ENCODE data around the gene PGA4. TPM values are rescaled to one million over a fixed set of nuclear protein-coding genes. Genes with fewer than 3 reads are reported as not detected.
A peak's percentile ranks its signal among the peaks of the same experiment; 100 is the strongest.
"Not testable (repeated sequence)": the region's sequence is repeated elsewhere in the genome, so short reads cannot be mapped to it uniquely, and the experiment has no call there.

The PGA4 gene
- not detected in 2 replicates for total RNA-seq (2014; rRNA removed; shearing (Covaris generic))

DNA sequence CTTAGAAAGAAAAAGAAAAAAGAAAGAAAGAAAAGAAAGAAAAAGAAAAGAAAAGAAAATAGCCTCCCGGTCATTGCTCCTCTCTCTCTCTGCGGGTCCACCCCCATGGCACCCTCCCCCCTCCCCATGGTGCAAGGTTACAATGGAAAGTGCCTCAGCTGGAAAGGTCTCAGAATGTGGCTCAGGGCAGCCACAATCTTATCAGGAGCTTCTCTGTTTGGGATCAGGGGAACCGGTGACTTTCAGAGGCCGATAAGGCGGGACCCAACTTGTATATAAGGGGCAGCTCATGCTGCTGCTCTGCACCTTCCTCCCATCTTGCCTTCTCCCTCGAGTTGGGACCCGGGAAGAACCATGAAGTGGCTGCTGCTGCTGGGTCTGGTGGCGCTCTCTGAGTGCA lies at the start of gene PGA4:
Gene PGA4, plus strand, starts transcription at position 301 of the 400 bp plus-strand sequence. Its CDS starts 54 bp downstream, at position 355.
- not testable (repeated sequence) for DNase-seq (ENCODE audit: low read depth)

DNA sequence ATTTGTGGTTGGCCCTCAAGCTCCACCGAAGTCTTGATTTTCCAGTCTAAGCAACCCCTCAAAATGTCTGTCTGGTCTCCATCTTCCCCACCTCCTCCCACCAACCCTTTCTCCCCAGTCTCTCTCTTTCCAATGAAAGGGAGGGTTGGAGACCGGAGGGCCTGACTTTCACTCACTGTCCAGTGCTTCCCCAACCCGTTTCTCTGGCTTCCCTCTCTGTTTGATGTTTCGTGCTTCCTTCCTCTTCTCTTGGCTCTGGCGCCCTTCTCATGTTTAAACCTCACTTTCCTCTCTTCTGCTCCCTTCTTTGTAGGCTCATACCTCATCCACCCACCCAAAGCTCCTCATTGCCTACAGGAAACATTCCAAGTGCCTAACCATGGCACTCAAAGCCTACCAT lies 49.8 kb upstream of the PGA4 start:
- no peak for DNase-seq (ENCODE audit: low read depth)

DNA sequence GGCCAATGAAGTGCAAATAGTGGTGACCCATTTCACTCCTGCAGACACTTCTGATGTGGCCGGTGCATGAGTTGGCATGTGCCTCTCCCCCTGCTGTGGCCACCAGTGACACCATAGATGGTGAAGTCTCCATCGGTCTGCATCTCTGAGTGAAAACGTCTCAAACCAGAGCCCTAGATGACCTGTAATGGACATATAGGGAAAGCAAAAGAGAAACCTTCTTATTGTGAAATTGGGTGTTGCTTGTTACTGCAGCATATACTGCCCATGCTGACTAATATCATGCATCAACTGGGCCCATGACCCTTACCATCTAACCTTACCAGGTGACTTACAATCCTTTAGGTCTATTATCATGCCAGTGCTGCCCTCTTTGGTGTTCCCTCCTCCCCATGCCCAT lies 49.3 kb upstream of the PGA4 start:
- no peak for DNase-seq (ENCODE audit: low read depth)

DNA sequence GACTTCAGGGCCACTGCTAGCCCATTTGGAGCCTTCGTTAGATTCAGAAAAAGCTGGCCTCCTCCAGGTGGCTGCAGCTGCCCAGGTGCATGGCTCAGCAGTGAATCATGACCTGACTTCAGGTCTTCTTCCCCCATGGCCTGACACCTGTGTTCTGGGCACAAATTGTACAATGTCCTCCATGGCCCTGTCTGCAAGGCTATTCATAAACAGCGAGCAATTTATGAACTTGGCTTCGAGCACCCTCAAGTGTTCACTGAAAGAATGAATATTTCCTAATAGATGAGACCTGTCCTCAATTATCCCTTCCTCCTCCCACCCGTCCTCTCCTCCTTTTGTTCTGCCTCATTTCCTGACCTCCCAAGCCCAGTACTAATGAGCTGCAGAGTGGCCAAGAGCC lies 48.7 kb upstream of the PGA4 start:
- peak; percentile 29 for DNase-seq (ENCODE audit: low read depth)

DNA sequence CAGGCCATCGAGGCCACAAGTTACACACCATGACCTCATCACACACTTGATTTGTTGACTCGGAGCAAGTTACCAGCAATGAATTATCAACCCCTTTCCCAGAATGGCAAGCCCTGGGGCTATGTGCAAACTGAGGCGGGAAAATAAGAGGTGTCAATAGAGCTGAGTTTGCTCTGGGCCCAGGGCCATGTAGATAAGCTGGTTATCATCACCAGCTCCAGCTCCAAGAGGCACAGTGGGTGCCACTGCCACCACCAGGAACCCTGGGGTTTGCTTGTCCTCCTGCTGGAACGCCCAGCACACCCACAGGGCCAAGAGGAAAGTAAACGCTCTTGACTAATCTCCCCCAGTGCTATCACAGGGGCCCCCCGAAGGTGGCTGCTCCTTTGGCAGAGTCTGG lies 47.9 kb upstream of the PGA4 start:
- DNase-seq (ENCODE audit: low read depth), result no peak

DNA sequence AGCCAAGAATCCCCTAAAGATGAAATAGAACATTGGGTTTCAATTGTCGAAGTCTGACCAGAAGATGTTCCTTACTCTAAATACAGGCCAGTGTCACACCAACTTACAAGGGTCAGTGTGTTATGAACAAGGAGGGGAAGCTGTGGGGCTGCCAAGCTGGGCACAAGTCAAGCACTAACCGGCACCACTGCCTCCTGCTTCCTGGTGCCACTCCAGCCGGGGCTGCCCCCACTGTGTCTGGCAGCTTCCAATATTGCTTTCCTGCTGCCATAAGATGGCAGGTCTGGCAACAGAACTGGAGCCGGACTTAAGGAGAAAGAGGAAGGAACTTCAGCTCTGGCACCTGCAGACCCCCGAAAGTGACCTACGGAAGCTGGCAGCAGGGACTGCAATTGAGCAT lies 47.2 kb upstream of the PGA4 start:
- no peak for DNase-seq (ENCODE audit: low read depth)

DNA sequence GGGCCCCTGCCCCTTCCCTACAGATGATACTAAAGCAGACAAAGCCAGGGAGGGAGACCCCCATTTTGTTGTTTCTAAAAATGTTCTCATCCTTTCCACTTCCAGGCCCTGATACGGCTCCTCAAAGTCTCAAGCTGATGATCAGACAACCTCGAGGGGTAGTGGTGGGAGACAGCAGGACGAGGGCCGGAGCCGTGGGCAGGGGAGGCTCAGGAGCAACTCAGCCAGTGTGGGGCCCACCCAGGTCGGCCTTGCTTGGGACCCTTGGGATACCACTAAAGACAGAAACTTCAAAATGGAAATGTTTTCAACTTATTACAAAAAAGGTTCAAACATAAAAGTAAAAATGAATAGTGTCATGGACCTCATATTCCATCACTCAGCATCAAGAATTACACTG lies 45.7 kb upstream of the PGA4 start:
- DNase-seq (ENCODE audit: low read depth), result no peak

DNA sequence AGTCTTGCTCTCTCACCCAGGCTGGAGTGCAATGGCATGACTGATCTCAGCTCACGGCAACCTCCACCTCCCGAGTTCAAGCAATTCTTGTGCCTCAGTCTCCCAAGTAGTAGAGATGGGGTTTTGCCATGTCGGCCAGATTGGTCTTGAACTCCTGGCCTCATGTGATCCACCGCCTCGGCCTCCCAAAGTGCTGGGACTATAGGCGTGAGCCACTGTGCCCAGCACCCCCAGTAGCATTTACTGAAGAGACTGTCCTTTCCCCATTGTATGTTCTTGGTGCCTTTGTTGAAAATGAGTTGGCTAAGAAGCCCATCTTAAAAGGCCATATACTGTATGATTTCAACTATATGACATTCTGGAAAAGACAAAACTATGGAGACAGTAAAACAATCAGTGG lies 41.9 kb upstream of the PGA4 start:
- not testable (repeated sequence) for DNase-seq (ENCODE audit: low read depth)

DNA sequence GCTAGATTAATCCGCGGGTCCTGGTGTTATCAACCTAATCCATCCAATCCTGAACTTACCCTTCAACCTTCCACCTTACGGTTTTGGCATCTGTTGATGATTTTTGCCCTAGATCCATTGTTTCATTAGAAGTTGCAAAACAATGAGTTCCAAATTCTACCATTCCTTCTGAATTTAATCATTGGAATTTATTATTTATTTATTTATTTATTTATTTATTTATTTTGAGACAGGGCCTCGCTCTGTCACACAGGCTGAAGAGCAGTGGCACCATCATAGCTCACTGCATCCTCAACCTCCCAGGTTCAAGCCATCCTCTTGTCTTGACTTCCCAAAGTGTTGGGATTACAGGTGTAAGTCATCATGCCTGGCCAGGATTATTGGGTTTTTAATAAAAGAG lies 40.7 kb upstream of the PGA4 start:
- DNase-seq (ENCODE audit: low read depth), result no peak

DNA sequence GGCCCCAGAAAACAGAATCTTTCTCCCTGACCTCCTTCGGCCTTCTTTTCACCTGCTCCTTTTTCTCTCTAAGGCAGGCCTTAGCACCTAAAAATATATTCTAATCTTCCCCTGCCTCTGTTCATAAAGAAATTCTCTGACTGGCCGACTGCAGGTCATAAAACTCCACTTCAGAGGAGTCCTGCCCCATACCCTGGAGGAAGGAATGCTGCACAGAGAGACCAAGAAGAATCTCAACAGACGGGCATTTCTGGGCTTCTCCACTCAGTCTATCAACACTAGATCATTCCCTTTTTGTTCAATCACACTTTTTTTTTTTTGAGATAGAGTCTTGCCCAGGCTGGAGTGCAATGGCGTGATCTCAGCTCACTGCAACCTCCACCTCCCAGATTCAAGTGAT lies 38.5 kb upstream of the PGA4 start:
- no peak for DNase-seq (ENCODE audit: low read depth)

DNA sequence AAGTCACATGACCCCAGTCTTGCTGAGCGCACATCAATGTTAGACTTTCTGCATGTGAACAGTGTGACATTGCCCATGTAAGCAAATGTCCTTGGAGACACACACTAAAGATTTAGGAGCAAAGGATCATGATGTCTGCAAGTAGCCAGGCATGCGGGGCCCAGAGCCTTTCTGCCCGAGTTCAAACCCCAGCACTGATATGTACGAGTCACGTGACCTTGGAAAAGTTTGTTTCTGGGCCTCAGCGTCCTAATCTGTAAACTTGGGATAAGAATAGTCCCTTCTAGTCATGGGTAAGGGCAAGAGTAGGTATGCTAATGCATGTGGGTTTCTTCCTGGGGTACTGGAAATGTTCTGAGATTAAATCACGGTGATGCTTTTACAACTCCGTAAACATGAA lies 35.6 kb upstream of the PGA4 start:
- DNase-seq (ENCODE audit: low read depth), result no peak

DNA sequence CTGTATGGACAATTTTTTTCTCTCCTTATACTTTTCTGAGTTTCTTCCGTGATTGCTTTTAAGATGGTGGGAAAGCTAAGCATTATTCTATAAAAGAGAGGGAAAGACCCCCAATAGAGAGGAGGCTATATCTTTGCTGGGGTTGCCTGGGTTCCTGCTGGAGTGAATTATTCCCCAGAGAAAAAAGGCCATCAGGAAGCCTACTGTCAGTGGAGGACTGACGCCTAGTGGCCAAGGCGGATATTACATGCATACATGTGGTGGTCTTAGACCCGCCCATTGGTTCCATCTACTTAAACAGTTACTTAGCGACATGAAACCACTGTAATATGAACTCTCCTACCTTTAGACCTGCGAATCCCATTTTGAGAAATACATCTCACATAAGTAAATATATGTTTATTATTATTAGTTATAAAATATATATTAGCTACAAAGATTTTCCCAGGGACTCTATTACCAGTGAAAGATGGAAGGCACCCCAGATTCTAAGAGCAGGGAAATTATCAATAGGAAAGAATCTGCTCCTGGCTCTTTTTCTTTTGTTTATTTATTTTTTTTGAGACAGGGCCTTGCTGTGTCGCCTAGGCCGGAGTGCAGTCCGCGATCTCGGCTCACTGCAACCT lies 34.5 kb upstream of the PGA4 start:
- DNase-seq (ENCODE audit: low read depth), result peak; percentile 70

DNA sequence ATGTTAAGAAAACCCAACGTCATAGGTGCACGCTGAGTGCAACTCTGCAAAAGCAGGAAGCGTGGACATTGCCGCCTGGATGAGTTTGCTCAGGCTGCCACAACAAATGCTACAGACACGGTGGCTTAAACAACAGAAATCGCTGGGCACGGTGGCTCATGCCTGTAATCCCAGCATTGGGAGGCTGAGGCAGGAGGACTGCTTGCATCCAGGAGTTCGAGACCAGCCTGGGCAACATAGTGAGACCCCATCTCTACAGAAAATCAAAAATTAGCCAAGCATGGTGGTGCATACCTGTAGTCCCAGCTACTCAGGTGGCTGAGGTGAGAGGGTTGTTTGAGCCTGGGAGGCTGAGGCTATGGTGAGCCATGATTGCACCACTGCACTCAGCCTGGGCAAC lies 32.2 kb upstream of the PGA4 start:
- no peak for DNase-seq (ENCODE audit: low read depth)

DNA sequence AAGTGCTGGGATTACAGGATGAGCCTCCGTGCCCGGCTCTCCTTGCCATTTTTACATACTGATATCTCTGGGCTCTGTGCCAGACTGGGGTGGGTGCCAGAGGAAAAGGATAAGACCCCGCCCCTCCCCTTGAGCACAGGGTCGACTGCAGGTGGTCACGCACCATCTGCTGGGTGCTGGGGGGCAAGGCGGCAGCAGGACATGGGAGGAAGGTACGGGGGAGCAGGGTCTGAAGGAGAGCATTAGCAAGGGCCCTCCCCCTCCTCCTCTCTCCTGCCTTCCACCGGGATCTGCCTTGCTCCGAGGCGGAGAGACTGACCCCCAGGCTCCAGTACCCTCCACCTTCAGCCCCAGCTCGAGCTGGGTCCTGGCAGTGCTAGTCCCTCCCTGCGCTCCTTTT lies 28.6 kb upstream of the PGA4 start:
- DNase-seq (ENCODE audit: low read depth), result no peak

DNA sequence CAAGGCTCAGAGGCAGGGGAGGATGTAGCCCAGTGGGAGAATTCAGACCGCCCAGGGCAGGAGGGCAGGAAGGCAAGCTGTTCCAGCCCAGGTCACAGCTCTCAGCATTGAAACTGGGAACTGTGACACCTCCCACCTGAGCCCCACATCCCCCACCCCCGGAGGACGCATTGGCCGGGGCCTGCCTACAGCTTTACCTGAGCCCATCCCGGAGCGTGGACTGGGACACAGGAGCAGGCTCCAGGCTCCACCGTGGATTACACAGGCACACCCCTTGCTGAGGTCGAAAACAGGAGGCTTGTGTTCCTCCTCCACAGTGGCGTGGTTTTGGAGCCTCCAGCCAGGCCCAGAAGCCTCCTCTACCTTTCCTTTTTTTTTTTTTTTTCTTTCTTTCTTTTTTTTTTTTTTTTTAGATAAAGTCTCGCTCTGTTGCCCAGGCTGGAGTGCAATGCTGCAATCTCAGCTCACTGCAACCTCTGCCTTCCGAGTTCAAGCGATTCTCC lies 27.9 kb upstream of the PGA4 start:
- no peak for DNase-seq (ENCODE audit: low read depth)

DNA sequence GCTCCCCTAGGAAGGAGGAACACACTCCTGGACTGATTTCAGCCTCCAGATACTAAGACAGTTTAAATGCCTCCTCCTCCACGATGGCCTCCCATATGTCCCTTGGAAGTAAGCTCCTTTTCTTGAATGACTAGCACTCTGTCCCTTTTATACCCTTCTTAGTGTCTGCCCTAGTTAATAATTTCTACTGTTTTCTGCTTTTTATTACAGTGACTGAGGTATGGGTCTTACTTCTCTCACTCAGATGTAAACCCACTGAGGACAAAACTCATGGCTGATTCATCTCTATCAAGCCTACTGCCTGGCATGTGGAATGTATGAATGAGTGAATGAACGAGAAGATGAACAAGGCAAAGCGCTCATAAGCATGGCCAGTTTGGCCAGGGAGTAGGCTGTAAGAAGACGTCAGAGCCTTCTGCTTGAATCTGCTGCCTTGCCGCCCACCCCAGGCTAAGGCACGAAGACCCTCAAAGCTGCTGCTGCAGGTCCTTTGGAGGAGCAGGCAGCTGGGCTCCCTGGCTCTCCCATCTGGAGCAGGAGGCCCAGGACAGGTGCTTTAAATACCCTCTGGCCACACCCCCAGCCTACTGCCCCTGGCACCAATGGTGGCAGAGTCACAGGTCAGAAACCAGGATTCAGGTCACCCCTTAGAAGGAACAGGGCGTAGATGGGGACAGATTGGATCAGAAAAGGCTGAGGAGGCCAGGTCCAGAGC lies 27.0 kb upstream of the PGA4 start:
- DNase-seq (ENCODE audit: low read depth), result no peak

DNA sequence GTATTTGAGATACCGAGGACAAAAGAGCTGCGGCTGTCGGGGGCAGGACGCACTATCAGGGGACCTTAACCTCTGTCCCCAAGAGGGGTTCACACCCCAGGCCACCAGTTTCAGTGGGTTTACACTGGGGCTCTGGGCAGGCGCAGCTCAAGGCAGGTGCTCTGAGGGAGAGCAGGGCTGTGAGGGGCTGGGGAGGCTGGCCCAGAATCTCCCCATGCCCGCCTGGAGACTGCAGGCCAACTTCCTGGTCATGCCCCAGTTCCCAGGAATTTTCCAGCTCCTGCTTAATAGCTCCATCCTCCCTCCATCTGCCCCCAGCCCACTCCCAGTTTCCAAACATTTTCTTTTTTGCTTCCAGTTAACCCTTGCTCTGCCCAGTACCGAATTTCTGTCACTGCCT lies 26.4 kb upstream of the PGA4 start:
- no peak for DNase-seq (ENCODE audit: low read depth)

DNA sequence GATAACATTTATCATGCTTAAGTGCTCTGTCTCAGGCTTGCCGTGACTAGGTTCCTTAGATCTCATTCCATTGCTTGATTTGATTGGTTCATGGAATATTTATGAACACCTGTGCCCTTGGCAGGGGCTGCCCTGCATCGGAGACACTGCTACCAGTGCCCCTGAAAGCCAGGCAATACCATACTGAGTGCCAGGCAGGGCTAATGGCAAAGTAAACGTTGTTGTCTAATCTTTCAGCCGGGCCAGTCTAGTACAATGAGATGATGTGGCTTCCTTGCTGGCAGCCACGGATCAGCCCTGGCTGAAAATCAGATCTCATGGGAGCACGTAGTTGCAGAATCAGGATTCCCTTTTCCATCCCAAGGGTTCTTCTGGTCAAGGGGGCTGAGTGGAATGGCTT lies 23.8 kb upstream of the PGA4 start:
- DNase-seq (ENCODE audit: low read depth), result no peak

DNA sequence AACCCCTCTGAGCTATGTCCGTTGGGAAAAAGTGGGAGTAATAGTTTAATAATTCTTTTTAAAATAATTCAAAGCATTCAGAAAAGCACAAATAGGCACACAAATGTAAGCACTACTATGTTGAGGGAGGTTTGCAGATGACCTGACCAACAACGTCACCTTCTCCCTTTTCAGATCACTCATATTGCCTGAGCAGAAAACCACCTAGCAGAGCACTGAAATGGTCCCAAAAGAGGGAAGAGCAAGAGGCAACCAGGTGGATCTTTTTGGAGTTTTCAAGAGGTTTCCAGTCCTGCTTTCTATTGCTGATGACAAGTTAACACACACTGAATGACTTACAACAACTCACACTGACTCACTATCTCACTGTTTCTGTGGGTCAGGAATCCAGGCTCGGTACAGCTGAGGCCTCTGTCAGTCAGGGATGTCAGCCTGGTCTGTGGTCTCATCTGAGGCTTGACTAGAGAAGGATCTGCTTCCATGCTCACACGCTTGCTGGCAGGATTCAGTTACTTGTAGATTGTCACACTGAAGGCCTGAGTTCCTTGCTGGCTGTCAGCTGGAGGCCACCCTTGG lies 23.1 kb upstream of the PGA4 start:
- DNase-seq (ENCODE audit: low read depth), result no peak

DNA sequence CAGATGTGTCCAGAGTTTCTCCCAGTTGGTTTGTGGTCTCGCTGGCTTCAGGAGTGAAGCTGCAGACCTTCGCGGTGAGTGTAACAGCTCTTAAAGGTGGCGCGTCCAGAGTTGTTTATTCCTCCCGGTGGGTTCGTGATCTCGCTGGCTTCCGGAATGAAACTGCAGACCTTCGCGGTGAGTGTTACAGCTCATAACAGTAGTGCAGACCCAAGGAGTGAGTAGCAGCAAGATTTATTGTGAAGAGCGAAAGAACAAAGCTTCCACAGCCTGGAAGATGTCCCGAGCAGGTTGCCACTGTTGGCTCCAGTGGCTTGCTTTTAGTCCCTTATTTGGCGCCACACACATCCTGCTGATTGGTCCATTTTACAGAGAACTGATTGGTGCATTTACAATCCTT lies 20.7 kb upstream of the PGA4 start:
- no peak for DNase-seq (ENCODE audit: low read depth)

DNA sequence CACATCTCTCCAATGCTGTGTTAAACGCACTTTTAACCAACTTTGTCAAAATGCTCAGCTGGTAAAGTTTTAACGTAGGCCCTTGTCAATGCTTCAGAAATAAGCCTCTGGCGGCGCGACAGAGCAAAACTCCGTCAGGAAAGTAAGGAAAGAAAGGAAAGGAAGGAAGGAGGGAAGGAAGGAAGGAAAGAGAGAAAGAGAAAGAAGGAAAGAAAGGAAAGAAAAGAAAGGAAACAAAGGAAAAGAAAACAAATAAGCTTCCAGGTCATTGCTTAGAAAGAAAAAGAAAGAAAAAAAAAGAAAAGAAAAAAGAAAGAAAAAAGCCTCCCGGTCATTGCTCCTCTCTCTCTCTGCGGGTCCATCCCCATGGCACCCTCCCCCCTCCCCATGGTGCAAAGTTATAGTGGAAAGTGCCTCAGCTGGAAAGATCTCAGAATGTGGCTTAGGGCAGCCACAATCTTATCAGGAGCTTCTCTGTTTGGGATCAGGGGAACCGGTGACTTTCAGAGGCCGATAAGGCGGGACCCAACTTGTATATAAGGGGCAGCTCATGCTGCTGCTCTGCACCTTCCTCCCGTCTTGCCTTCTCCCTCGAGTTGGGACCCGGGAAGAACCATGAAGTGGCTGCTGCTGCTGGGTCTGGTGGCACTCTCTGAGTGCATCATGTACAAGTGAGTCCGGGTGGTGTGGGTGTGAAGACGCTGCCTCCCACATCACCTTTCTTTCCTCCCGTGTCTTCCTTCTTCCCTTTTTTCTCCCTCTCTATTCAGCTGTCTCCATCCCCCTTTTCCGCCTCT lies 19.0 kb upstream of the PGA4 start, which contains the start of gene PGA3:
Gene PGA3, plus strand, starts transcription at position 566 of the 797 bp plus-strand sequence. Its CDS starts 50 bp downstream, at position 616.
- DNase-seq (ENCODE audit: low read depth), result not testable (repeated sequence)

DNA sequence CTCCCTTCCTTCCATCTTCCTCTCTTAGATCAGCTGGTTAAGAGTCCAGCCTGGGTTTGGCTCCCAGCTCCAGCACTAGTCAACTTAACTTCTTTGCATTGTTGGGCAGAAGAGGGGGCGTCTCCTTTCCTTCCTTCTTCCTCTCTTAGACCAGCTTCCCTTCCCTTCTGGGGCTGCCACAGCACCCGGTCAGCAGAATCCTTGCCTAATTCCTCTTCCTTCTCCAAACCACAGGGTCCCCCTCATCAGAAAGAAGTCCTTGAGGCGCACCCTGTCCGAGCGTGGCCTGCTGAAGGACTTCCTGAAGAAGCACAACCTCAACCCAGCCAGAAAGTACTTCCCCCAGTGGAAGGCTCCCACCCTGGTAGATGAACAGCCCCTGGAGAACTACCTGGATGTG lies 18.3 kb upstream of the PGA4 start:
- not testable (repeated sequence) for DNase-seq (ENCODE audit: low read depth)

All from Daoy (cell line).